GM23338 (cell line): Measurements from ENCODE around the gene CENPO. TPM values are rescaled to one million over a fixed set of nuclear protein-coding genes. Genes with fewer than 3 reads are reported as not detected.

Source experiments
- ATAC-seq: fragments of 200-7000 bp; cut with Tn5 transposase; 3 replicates; pipeline ENCODE4 v1.9.1; 2020
- DNase-seq: peaks from one replicate; pipeline ENCODE4 v3.0.0-alpha.2; 2015; ENCODE audit warnings: low spot score
- H2AFZ ChIP-seq: fragments of 200-600 bp; sonication (generic); 2 replicates; pipeline ENCODE4 v1.8.0; 2016; ENCODE audit warnings: antibody characterized with exemption, mild to moderate bottlenecking, moderate library complexity
- H3F3A ChIP-seq: fragments of 200-600 bp; sonication (generic); replicated peaks from 2 replicates; pipeline ENCODE4 v1.8.0; 2017; ENCODE audit warnings: antibody characterized with exemption, mixed run types, low read depth
- H3K27ac ChIP-seq: fragments of 200-600 bp; sonication (generic); 2 replicates; pipeline ENCODE4 v1.6.1; 2016; ENCODE audit warnings: low read depth
- H3K27me3 ChIP-seq: fragments of 200-600 bp; sonication (generic); 2 replicates; pipeline ENCODE4 v1.8.0; 2016; ENCODE audit warnings: mild to moderate bottlenecking, mixed run types, moderate library complexity; ENCODE audit not compliant: insufficient read depth
- H3K36me3 ChIP-seq: fragments of 200-600 bp; sonication (generic); 2 replicates; pipeline ENCODE4 v1.8.0; 2016; ENCODE audit warnings: mild to moderate bottlenecking; ENCODE audit not compliant: insufficient read depth
- H3K4me1 ChIP-seq: fragments of 200-600 bp; sonication (generic); 2 replicates; pipeline ENCODE4 v1.8.0; 2016; ENCODE audit warnings: mild to moderate bottlenecking, moderate library complexity; ENCODE audit not compliant: insufficient read depth
- H3K4me2 ChIP-seq: fragments of 200-600 bp; sonication (generic); 2 replicates; pipeline ENCODE4 v1.7.1; 2017; ENCODE audit warnings: mixed run types
- H3K4me3 ChIP-seq: fragments of 200-600 bp; sonication (generic); 2 replicates; pipeline ENCODE4 v1.6.1; 2016; ENCODE audit warnings: mixed run types
- H3K79me2 ChIP-seq: fragments of 200-600 bp; sonication (generic); replicated peaks from 2 replicates; pipeline ENCODE4 v1.8.0; 2017; ENCODE audit warnings: mild to moderate bottlenecking; ENCODE audit not compliant: insufficient read depth
- H3K9me2 ChIP-seq: fragments of 200-600 bp; sonication (generic); 2 replicates; pipeline ENCODE4 v1.8.0; 2017; ENCODE audit not compliant: insufficient read depth
- H4K20me1 ChIP-seq: fragments of 200-600 bp; sonication (generic); replicated peaks from 2 replicates; pipeline ENCODE4 v1.8.0; 2017; ENCODE audit warnings: mild to moderate bottlenecking; ENCODE audit not compliant: insufficient read depth
- H3K27ac Mint-ChIP-seq: 2 replicates; pipeline ENCODE4 v1.8.0; 2020; ENCODE audit warnings: inconsistent platforms, mild to moderate bottlenecking, moderate library complexity, mixed read lengths
- H3K27me3 Mint-ChIP-seq: 3 replicates; pipeline ENCODE4 v1.8.0; 2022; ENCODE audit warnings: low read depth, mild to moderate bottlenecking, moderate library complexity, mixed read lengths, inconsistent platforms; ENCODE audit not compliant: insufficient read depth, poor library complexity
- H3K36me3 Mint-ChIP-seq: 3 replicates; pipeline ENCODE4 v1.8.0; 2021; ENCODE audit warnings: low read depth, mild to moderate bottlenecking, inconsistent platforms, moderate library complexity, mixed read lengths
- H3K4me1 Mint-ChIP-seq: 3 replicates; pipeline ENCODE4 v1.8.0; 2020; ENCODE audit warnings: mild to moderate bottlenecking, inconsistent platforms, mixed read lengths
- H3K4me3 Mint-ChIP-seq: 3 replicates; pipeline ENCODE4 v1.8.0; 2021; ENCODE audit warnings: moderate library complexity, mild to moderate bottlenecking, inconsistent platforms, mixed read lengths
- H3K9me3 Mint-ChIP-seq: 3 replicates; pipeline ENCODE4 v1.8.0; 2020; ENCODE audit warnings: moderate library complexity, mild to moderate bottlenecking, inconsistent platforms, mixed read lengths
- CREB1 ChIP-seq: fragments of 250-450 bp; sonication (Bioruptor Pico); IDR thresholded peaks from 2 replicates; pipeline ENCODE4 v1.5.0; 2020; ENCODE audit warnings: low read depth, mild to moderate bottlenecking, moderate library complexity
- CTCF ChIP-seq, 2 experiments: fragments of 200-600 bp in 1 of 2; sonication (generic) in 1 of 2; conservative IDR thresholded peaks; 2 replicates each; pipeline versions ENCODE4 v1.5.1 to v1.6.1; 2016 to 2017; ENCODE audit warnings: antibody characterized with exemption in 2 of 2, low read depth in 2 of 2, mild to moderate bottlenecking in 2 of 2, moderate library complexity in 1 of 2
- ETS1 ChIP-seq: IDR thresholded peaks from 2 replicates; pipeline ENCODE4 v1.6.1; 2016; ENCODE audit warnings: antibody characterized with exemption
- EZH2 ChIP-seq: fragments of 200-600 bp; sonication (generic); IDR thresholded peaks from one replicate; pipeline ENCODE4 v1.8.0; 2017; ENCODE audit warnings: antibody characterized with exemption, mild to moderate bottlenecking, low read depth; ENCODE audit not compliant: unreplicated experiment
- EZH2phosphoT487 ChIP-seq: fragments of 200-600 bp; sonication (generic); IDR thresholded peaks from one replicate; pipeline ENCODE4 v1.8.1; 2018; ENCODE audit warnings: antibody characterized with exemption; ENCODE audit not compliant: unreplicated experiment
- JUNB ChIP-seq: IDR thresholded peaks from one replicate; pipeline ENCODE4 v1.6.1; 2016; ENCODE audit warnings: antibody characterized with exemption; ENCODE audit not compliant: unreplicated experiment
- POLR2AphosphoS5 ChIP-seq: IDR thresholded peaks from 2 replicates; pipeline ENCODE4 v1.6.1; 2016; ENCODE audit warnings: antibody characterized with exemption, low read depth
- STAT1 ChIP-seq: IDR thresholded peaks from one replicate; pipeline ENCODE4 v1.6.1; 2016; ENCODE audit warnings: antibody characterized with exemption; ENCODE audit not compliant: unreplicated experiment
- ZNF114 ChIP-seq: fragments of 250-450 bp; sonication (Bioruptor Pico); IDR thresholded peaks from 2 replicates; pipeline ENCODE4 v1.5.0; 2020; ENCODE audit warnings: mild to moderate bottlenecking, moderate library complexity
- ZNF331 ChIP-seq: fragments of 250-450 bp; sonication (Bioruptor Pico); IDR thresholded peaks from 2 replicates; pipeline ENCODE4 v1.5.0; 2020; ENCODE audit warnings: low read depth, mild to moderate bottlenecking, moderate library complexity
- ZNF462 ChIP-seq: fragments of 250-450 bp; sonication (Bioruptor Pico); IDR thresholded peaks from 2 replicates; pipeline ENCODE4 v1.5.0; 2020; ENCODE audit warnings: mild to moderate bottlenecking, moderate library complexity
- polyA plus RNA-seq: library from polyadenylated mRNA; unstranded; fragments of >200 nt; fragmentation: Nextera tagmentation; extraction: Ambion mirVana; gene quantifications from 2 replicates; pipeline ENCODE4 v1.2.1, GENCODE V29; 2016
- total RNA-seq: library from RNA; depleted of rRNA; stranded (reverse); fragments of >200 nt; shearing (Covaris generic); gene quantifications from 2 replicates; pipeline ENCODE4 v1.2.3, GENCODE V29; 2014

The CENPO gene
- total and polyA plus RNA-seq, 2 experiments from 2014 or later = 27.0 to 44.7 TPM

- no peak for TF ChIP-seq CREB1
- no peak for TF ChIP-seq ZNF331
- TF ChIP-seq CTCF (conservative IDR thresholded peaks at IDR 0.05; ENCODE audit: low read depth in 2 of 2) = no peak
These were observed 16.2 kb downstream of the CENPO start (continued) for GRCh38 chr2:24809316-24810007.

GRCh38 chr2:24813691-24814137 lies 20.5 kb downstream of the CENPO start:
- no peaks in the 10 kb centered on the region for H3K27me3 Mint-ChIP-seq
- Histone ChIP-seq H2AFZ (no peak overlapping the region), H3K9me2 (no peaks in the 10 kb centered on the region), H3K27me3 (no peaks in the 10 kb centered on the region), H3K27ac (0 out of 2 replicates have a peak overlapping the region, but pooled peaks have one; percentile 48), H3K4me2 (no peak overlapping the region), H4K20me1 (peaks cover 25% of the 10 kb centered on the region), H3F3A (0 out of 2 replicates have a peak, but pooled peaks cover 10% of the 10 kb centered on the region), H3K4me3 (no peak overlapping the region), H3K36me3 (peaks cover 35% of the 10 kb centered on the region; the same call in 1 of the 2 replicates), H3K79me2 (peaks cover 66% of the 10 kb centered on the region), H3K4me1 (no peaks in the 10 kb centered on the region)
- H3K27ac Mint-ChIP-seq = peak overlapping the region; percentile 0; the same call in 1 of the 2 replicates
- no peak for DNase-seq
- H3K36me3 Mint-ChIP-seq = peaks cover 67% of the 10 kb centered on the region
- H3K4me3 Mint-ChIP-seq = no peak overlapping the region
- TF ChIP-seq ZNF462 (CRISPR knock-in tag) = no peak
- TF ChIP-seq ETS1 = no peak
- TF ChIP-seq EZH2phosphoT487 = no peak
- no peak for TF ChIP-seq POLR2AphosphoS5
- TF ChIP-seq JUNB = no peak
- TF ChIP-seq ZNF114 (CRISPR knock-in tag) = no peak
- no peak for TF ChIP-seq STAT1
- TF ChIP-seq EZH2 = no peak
- peak; percentile 32 for ATAC-seq
- no peaks in the 10 kb centered on the region for H3K9me3 Mint-ChIP-seq
- peaks cover 4% of the 10 kb centered on the region; the same call in 2 of the 3 replicates for H3K4me1 Mint-ChIP-seq
